Activated CD4-positive, alpha-beta T cell treated with anti-CD3 and anti-CD28 coated beads, Interleukin-2, amount 50 U/mL, for 48 hours (primary cell): Measurements from ENCODE around the gene ALOX5AP.

Experiments used
- DNase-seq, 2 experiments: peaks; one replicate each; pipeline ENCODE4 v3.0.0-alpha.2; 2020

The ALOX5AP gene

GRCh38 chr13:30763786-30764413 lies 28.6 kb downstream of the ALOX5AP start:
- DNase-seq, result no peak

GRCh38 chr13:30766231-30766630 lies 30.9 kb downstream of the ALOX5AP start:
- DNase-seq, result no peak

GRCh38 chr13:30770929-30771328 lies 35.6 kb downstream of the ALOX5AP start:
- DNase-seq, result no peak

- DNase-seq, result no peak
Observed at GRCh38 chr13:30773561-30773960, 38.2 kb downstream of the ALOX5AP start.

- peak; percentile 15 to 37 for DNase-seq
Observed at GRCh38 chr13:30774214-30774730, 38.9 kb downstream of the ALOX5AP start.

- no peak for DNase-seq
Observed at GRCh38 chr13:30776661-30777060, 41.3 kb downstream of the ALOX5AP start.

GRCh38 chr13:30779016-30779415 lies 43.7 kb downstream of the ALOX5AP start:
- DNase-seq, result no peak

- DNase-seq, result no peak
Observed at GRCh38 chr13:30779608-30780007, 44.3 kb downstream of the ALOX5AP start.

- DNase-seq, result no peak
Observed at GRCh38 chr13:30780338-30780981, 45.1 kb downstream of the ALOX5AP start.

- DNase-seq, result no peak
Observed at GRCh38 chr13:30785191-30785850, 50.0 kb downstream of the ALOX5AP start.

GRCh38 chr13:30786648-30787047 lies 51.3 kb downstream of the ALOX5AP start:
- no peak for DNase-seq

GRCh38 chr13:30787738-30788525 lies 52.6 kb downstream of the ALOX5AP start:
- no peak for DNase-seq

- DNase-seq, result no peak
Observed at GRCh38 chr13:30789166-30789862, 54.0 kb downstream of the ALOX5AP start.

GRCh38 chr13:30790592-30790991 lies 55.2 kb downstream of the ALOX5AP start:
- no peak for DNase-seq

- DNase-seq, result no peak
Observed at GRCh38 chr13:30791354-30792001, 56.1 kb downstream of the ALOX5AP start.

GRCh38 chr13:30792285-30793000 lies 57.1 kb downstream of the ALOX5AP start:
- no peak for DNase-seq

GRCh38 chr13:30796132-30796572 lies 60.8 kb downstream of the ALOX5AP start:
- peak; percentile 18 to 37 for DNase-seq

GRCh38 chr13:30796631-30797601 lies 61.6 kb downstream of the ALOX5AP start:
- DNase-seq, result peak; percentile 38 to 54

GRCh38 chr13:30797847-30798535 lies 62.6 kb downstream of the ALOX5AP start:
- DNase-seq, result no peak
